Astrocyte (in vitro differentiated cells and primary cell): ENCODE measurements around the gene UVRAG. TPM values are rescaled to one million over a fixed set of nuclear protein-coding genes. Genes with fewer than 3 reads are reported as not detected.
"Not testable (repeated sequence)": the region's sequence is repeated elsewhere in the genome, so short reads cannot be mapped to it uniquely, and the experiment has no call there.

Source experiments
- DNase-seq: peaks from one replicate; pipeline ENCODE4 v3.0.0-alpha.2; 2010; ENCODE audit warnings: low read depth
- FAIRE-seq: peaks from 2 replicates; lab custom pipeline; 2011; peaks lifted over from hg19 to GRCh38; lab: Jason Lieb, UNC
- H2AFZ ChIP-seq: 2 replicates; pipeline ENCODE4 v1.6.0; 2012; ENCODE audit warnings: low read depth, low read length, inconsistent platforms
- H3K27ac ChIP-seq: 2 replicates; pipeline ENCODE4 v1.5.1; 2011; ENCODE audit warnings: low read depth, low read length, inconsistent platforms
- H3K27me3 ChIP-seq: 2 replicates; pipeline ENCODE4 v1.6.0; 2011; ENCODE audit warnings: low read length, inconsistent platforms; ENCODE audit not compliant: insufficient read depth
- H3K36me3 ChIP-seq: 2 replicates; pipeline ENCODE4 v1.5.1; 2011; ENCODE audit warnings: low read length, inconsistent platforms; ENCODE audit not compliant: insufficient read depth
- H3K4me1 ChIP-seq: 2 replicates; pipeline ENCODE4 v1.5.1; 2011; ENCODE audit warnings: low read length, inconsistent platforms; ENCODE audit not compliant: insufficient read depth
- H3K4me2 ChIP-seq: 2 replicates; pipeline ENCODE4 v1.6.0; 2012; ENCODE audit warnings: low read length, inconsistent platforms
- H3K4me3 ChIP-seq: 2 replicates; pipeline ENCODE4 v1.5.1; 2011; ENCODE audit warnings: low read depth, mild to moderate bottlenecking, low read length, inconsistent platforms; ENCODE audit not compliant: insufficient read depth
- H3K79me2 ChIP-seq: 2 replicates; pipeline ENCODE4 v1.6.0; 2012; ENCODE audit warnings: mild to moderate bottlenecking, low read length, inconsistent platforms; ENCODE audit not compliant: insufficient read depth
- H3K9ac ChIP-seq: 2 replicates; pipeline ENCODE4 v1.6.0; 2012; ENCODE audit warnings: mild to moderate bottlenecking, low read length, inconsistent platforms
- H3K9me3 ChIP-seq: 2 replicates; pipeline ENCODE4 v1.5.1; 2012; ENCODE audit warnings: low read depth, mild to moderate bottlenecking, low read length, inconsistent platforms; ENCODE audit not compliant: insufficient read depth
- H4K20me1 ChIP-seq: 2 replicates; pipeline ENCODE4 v1.6.0; 2012; ENCODE audit warnings: low read length, inconsistent platforms; ENCODE audit not compliant: insufficient read depth
- H3K27ac Mint-ChIP-seq: one replicate; pipeline ENCODE4 v1.8.0; 2021; ENCODE audit warnings: mild to moderate bottlenecking, mixed read lengths; ENCODE audit not compliant: unreplicated experiment
- H3K27me3 Mint-ChIP-seq: one replicate; pipeline ENCODE4 v1.8.0; 2021; ENCODE audit warnings: low read depth, mixed read lengths; ENCODE audit not compliant: unreplicated experiment
- H3K36me3 Mint-ChIP-seq: one replicate; pipeline ENCODE4 v1.8.0; 2021; ENCODE audit warnings: low read depth, mixed read lengths; ENCODE audit not compliant: unreplicated experiment
- H3K4me1 Mint-ChIP-seq: one replicate; pipeline ENCODE4 v1.8.0; 2021; ENCODE audit warnings: low read depth, mixed read lengths; ENCODE audit not compliant: unreplicated experiment
- H3K4me3 Mint-ChIP-seq: one replicate; pipeline ENCODE4 v1.8.0; 2021; ENCODE audit warnings: mild to moderate bottlenecking, moderate library complexity, mixed read lengths; ENCODE audit not compliant: unreplicated experiment
- H3K9me3 Mint-ChIP-seq: one replicate; pipeline ENCODE4 v1.8.0; 2021; ENCODE audit warnings: mild to moderate bottlenecking, mixed read lengths; ENCODE audit not compliant: unreplicated experiment
- EZH2 ChIP-seq: IDR thresholded peaks from 2 replicates; pipeline ENCODE4 v1.6.1; 2012; ENCODE audit warnings: mild to moderate bottlenecking, low read length, inconsistent platforms; ENCODE audit not compliant: insufficient read depth
- total RNA-seq: library from RNA; stranded (reverse); gene quantifications from 2 replicates; pipeline ENCODE4 v1.2.1, GENCODE V29; 2021
- TF ChIP-seq, protein P1 (sequence below): IDR thresholded peaks from 2 replicates; pipeline ENCODE4 v1.5.1; 2011; ENCODE audit warnings: low read depth, mild to moderate bottlenecking, inconsistent platforms, low read length, moderate library complexity; ENCODE audit not compliant: insufficient read depth

UVRAG gene
- total RNA-seq, 1 donor from 2014 or later: 15.3 TPM

DNA sequence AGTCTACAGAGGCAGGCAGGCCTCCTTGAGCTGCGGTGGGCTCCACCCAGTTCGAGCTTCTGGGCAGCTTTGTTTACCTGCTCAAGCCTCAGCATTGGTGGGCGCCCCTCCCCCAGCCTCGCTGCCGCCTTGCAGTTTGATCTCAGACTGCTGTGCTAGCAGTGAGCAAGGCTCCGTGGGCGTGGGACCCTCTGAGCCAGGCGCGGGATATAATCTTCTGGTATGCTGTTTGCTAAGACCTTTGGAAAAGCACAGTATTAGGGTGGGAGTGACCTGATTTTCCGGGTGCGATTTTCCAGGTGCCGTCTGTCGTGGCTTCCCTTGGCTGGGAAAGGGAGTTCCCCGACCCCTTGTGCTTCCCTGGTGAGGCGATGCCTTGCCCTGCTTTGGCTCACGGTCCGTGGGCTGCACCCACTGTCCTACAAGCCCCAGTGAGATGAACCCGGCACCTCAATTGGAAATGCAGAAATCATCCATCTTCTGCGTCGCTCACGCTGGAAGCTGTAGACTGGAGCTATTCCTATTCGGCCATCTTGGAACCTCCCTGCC lies 164.5 kb downstream of the UVRAG start:
- H3K4me2 ChIP-seq: not testable (repeated sequence)

DNA sequence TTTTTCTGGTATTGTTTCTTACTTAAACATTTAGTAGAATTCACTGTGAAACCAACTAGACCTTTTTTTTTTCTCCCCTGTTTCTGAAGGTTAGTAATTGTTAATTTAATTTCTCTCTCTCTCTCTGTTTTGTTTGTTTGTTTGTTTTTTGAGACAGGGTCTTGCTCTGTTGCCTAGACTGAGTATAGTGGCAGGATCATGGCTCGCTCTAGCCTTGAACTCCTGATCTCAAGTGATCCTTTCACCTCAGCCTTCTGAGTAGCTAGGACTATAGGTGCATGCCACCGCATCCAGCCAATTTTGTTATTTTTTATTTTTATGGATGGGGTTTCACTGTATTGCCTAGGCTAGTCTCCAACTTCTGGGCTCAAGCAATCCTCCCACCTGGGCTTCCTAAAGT lies 165.0 kb downstream of the UVRAG start:
- Histone ChIP-seq H2AFZ (no peak overlapping the region), H3K4me1 (no peaks in the 10 kb centered on the region), H3K9ac (no peak overlapping the region), H4K20me1 (no peaks in the 10 kb centered on the region), H3K36me3 (no peaks in the 10 kb centered on the region), H3K9me3 (no peaks in the 10 kb centered on the region), H3K4me3 (no peak overlapping the region), H3K79me2 (no peaks in the 10 kb centered on the region), H3K27me3 (no peaks in the 10 kb centered on the region), H3K27ac (no peak overlapping the region), H3K4me2 (no peak overlapping the region)
- FAIRE-seq (no peak), DNase-seq (no peak)
- peaks cover 3% of the 10 kb centered on the region for H3K36me3 Mint-ChIP-seq
- TF ChIP-seq, protein P1, sequence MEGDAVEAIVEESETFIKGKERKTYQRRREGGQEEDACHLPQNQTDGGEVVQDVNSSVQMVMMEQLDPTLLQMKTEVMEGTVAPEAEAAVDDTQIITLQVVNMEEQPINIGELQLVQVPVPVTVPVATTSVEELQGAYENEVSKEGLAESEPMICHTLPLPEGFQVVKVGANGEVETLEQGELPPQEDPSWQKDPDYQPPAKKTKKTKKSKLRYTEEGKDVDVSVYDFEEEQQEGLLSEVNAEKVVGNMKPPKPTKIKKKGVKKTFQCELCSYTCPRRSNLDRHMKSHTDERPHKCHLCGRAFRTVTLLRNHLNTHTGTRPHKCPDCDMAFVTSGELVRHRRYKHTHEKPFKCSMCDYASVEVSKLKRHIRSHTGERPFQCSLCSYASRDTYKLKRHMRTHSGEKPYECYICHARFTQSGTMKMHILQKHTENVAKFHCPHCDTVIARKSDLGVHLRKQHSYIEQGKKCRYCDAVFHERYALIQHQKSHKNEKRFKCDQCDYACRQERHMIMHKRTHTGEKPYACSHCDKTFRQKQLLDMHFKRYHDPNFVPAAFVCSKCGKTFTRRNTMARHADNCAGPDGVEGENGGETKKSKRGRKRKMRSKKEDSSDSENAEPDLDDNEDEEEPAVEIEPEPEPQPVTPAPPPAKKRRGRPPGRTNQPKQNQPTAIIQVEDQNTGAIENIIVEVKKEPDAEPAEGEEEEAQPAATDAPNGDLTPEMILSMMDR: no peak
- no peak for TF ChIP-seq EZH2
- no peaks in the 10 kb centered on the region for H3K27me3 Mint-ChIP-seq
- H3K4me1 Mint-ChIP-seq: no peaks in the 10 kb centered on the region
- no peak overlapping the region for H3K27ac Mint-ChIP-seq
- H3K9me3 Mint-ChIP-seq: peaks cover 6% of the 10 kb centered on the region
- H3K4me3 Mint-ChIP-seq: peak overlapping the region; percentile 24

More for the DNA sequence above, 164.5 kb downstream of the UVRAG start:
- not testable (repeated sequence) for H4K20me1 ChIP-seq, H3K27me3 Mint-ChIP-seq, H3K4me1 Mint-ChIP-seq, H3K27me3 ChIP-seq, H2AFZ ChIP-seq, DNase-seq, H3K4me1 ChIP-seq, H3K27ac Mint-ChIP-seq, H3K4me3 ChIP-seq, H3K27ac ChIP-seq, FAIRE-seq, H3K79me2 ChIP-seq, H3K4me3 Mint-ChIP-seq, H3K9me3 ChIP-seq, H3K36me3 Mint-ChIP-seq, H3K36me3 ChIP-seq, H3K9me3 Mint-ChIP-seq, H3K9ac ChIP-seq

DNA sequence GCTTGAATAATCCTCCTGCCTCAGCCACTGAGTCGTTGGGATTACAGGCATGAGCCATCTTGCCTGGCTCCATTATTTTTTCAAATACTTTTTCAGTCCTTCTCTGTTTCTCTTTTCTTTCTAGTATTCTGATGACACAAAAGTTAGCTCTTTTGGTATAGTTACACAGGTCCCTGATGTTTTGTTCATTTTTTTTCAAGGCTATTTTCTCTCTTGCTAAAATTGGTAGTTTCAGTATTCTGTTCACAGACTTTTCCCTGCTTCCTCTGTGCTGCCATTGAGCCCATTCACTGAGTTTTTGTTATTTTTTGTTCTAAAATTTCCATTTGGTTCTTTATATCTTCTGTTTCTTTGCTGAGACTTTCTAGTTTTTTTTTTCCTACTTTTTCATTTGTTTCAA lies 166.5 kb downstream of the UVRAG start:
- no peaks in the 10 kb centered on the region for H3K79me2 ChIP-seq
- H4K20me1 ChIP-seq: no peaks in the 10 kb centered on the region
- no peak overlapping the region for H3K4me3 ChIP-seq
- Mint-ChIP-seq H3K4me3 (peak overlapping the region; percentile 17), H3K27me3 (no peaks in the 10 kb centered on the region), H3K9me3 (peaks cover 4% of the 10 kb centered on the region), H3K36me3 (peaks cover 3% of the 10 kb centered on the region), H3K27ac (no peak overlapping the region), H3K4me1 (peaks cover under 1% of the 10 kb centered on the region)
- no peak overlapping the region for H2AFZ ChIP-seq
- H3K36me3 ChIP-seq: no peaks in the 10 kb centered on the region
- DNase-seq: no peak
- FAIRE-seq: no peak
- no peak overlapping the region for H3K4me2 ChIP-seq
- H3K27ac ChIP-seq: no peak overlapping the region
- no peaks in the 10 kb centered on the region for H3K27me3 ChIP-seq
- H3K9me3 ChIP-seq: no peaks in the 10 kb centered on the region
- H3K4me1 ChIP-seq: no peaks in the 10 kb centered on the region
- H3K9ac ChIP-seq: no peak overlapping the region
- TF ChIP-seq, protein P1: no peak
- TF ChIP-seq EZH2: no peak
